ENCODE data around the gene ARFGAP2.
A peak's percentile ranks its signal among the peaks of the same experiment; 100 is the strongest.

Gene ARFGAP2

GRCh38 chr11:47143322-47143721 is 33.4 kb downstream of the ARFGAP2 start:
- no peak for TF ChIP-seq CTCF (conservative IDR thresholded peaks at IDR 0.05)
- H3K27ac ChIP-seq: peak overlapping the region; percentile 67

GRCh38 chr11:47139878-47140277 is 36.8 kb downstream of the ARFGAP2 start:
- peak overlapping the region; percentile 17; the same call in 1 of the 2 replicates for H3K27ac ChIP-seq
- TF ChIP-seq CTCF (conservative IDR thresholded peaks at IDR 0.05): no peak

GRCh38 chr11:47137476-47137875 is 39.2 kb downstream of the ARFGAP2 start:
- no peak overlapping the region for H3K27ac ChIP-seq
- no peak for TF ChIP-seq CTCF (conservative IDR thresholded peaks at IDR 0.05)

GRCh38 chr11:47136921-47137320 is 39.8 kb downstream of the ARFGAP2 start:
- no peak for TF ChIP-seq CTCF (conservative IDR thresholded peaks at IDR 0.05)
- H3K27ac ChIP-seq: no peak overlapping the region

GRCh38 chr11:47136327-47136726 is 40.4 kb downstream of the ARFGAP2 start:
- H3K27ac ChIP-seq: no peak overlapping the region
- no peak for TF ChIP-seq CTCF (conservative IDR thresholded peaks at IDR 0.05)

- H3K27ac ChIP-seq: no peak overlapping the region
- TF ChIP-seq CTCF (conservative IDR thresholded peaks at IDR 0.05): no peak
These were observed 43.7 kb downstream of the ARFGAP2 start for GRCh38 chr11:47132981-47133380.

- no peak for TF ChIP-seq CTCF (conservative IDR thresholded peaks at IDR 0.05)
- no peak overlapping the region for H3K27ac ChIP-seq
These were observed 44.2 kb downstream of the ARFGAP2 start for GRCh38 chr11:47132490-47132889.

- no peak for TF ChIP-seq CTCF (conservative IDR thresholded peaks at IDR 0.05)
- no peak overlapping the region for H3K27ac ChIP-seq
These were observed 45.5 kb downstream of the ARFGAP2 start for GRCh38 chr11:47131136-47131535.

Measured in VCaP (cell line).